ENCODE measurements around the gene PRSS3. TPM values are rescaled to one million over a fixed set of nuclear protein-coding genes. Genes with fewer than 3 reads are reported as not detected.
A peak's percentile ranks its signal among the peaks of the same experiment; 100 is the strongest.

PRSS3 gene
- total and polyA plus RNA-seq, 9 of the 15 experiments (the other 6 are each of a cell fraction or from before 2014, with no cell fraction given): 0.35 to 0.42 TPM; not detected in 7

DNA sequence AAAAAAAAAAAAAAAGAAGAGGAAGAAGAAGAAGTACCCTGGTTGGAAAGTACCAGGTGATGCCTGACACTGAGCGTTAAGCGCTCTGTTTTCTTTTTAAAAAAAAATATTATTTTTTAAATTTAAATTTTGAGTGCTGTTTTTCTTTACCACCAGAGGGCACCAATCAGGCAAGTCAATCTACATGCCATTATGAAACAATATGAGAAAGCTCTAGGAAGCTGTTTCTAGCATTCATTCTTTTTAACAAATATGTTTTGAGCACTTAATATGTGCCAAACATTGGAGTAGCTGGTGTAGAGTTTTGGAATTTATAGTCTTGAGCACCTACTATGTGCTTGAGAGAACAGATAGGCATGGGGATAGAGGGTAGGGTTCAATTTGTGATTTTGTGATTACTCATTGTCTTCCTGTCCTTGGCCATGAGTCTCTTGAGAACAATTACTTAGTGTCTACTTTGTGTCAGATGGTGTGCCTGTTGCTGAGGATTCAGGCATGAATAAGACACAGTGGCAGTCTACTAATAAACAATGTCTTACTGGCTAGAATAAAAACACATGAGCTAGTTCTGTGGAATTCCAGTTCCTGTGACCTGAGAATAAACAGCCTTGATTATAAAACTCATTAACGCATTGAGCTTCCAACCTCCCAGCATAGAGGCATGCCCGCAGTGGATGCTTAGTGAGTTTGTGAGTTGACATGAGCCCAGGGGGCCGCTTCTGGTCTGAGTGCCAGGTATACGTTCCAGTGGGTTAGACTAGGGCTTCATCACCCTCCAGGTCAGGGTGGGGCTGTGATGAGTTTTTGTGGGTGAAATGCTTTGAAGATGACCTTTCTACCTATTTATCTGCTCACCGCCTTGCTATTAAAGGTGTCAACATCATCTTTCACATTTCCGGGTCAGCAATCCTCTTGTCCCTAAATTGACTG lies 18.6 kb downstream of the PRSS3 start:
- no TSS peak for BruUV-seq (replicated peaks)
- FAIRE-seq (peak; percentile 6), DNase-seq (ENCODE audit: extremely low read depth in 1 of 4, low spot score in 3 of 4) (peak; percentile 6 to 29 (median 20)), ATAC-seq (no peak)
- WGBS (ENCODE audit: insufficient coverage, low coverage, missing lambda C conversion rate): 60% methylated on average over 6 of the region's 8 CpGs
- no peak overlapping the region for H3K4me2 ChIP-seq (ENCODE audit: insufficient read depth, low read length)
- no peaks in the 10 kb centered on the region for H3K9me1 ChIP-seq (ENCODE audit: control insufficient read depth, insufficient read depth, low read length)
- peaks cover 8 to 18% of the 10 kb centered on the region in 2 experiments; a peak in 4 of 5 replicates for H3K4me1 ChIP-seq (replicated peaks in 1 of 2; ENCODE audit: control insufficient read depth in 2 of 2, insufficient read depth in 2 of 2, low read length in 2 of 2)
- no peak overlapping the region for H3K9ac ChIP-seq (ENCODE audit: insufficient read depth in 1 of 2, low read depth in 2 of 2, low read length in 2 of 2)
- ChIA-PET POLR2A (interaction anchor here (0.5 to 2.0 kb wide), 4 partner anchors 38 to 1428 kb away, joined by 3 to 7 read pairs (median 3); no protein-coding TSS in a partner anchor), CTCF (ENCODE audit: low intra/inter-chr PET ratio) (no interaction called here)
- in situ Hi-C loops (cut with MboI) (no loop called here), intact Hi-C loops (cut with micrococcal nuclease) (loop anchor here (1.0 to 10.0 kb wide), 2 partner anchors 38 to 101 kb away; no protein-coding TSS in a partner anchor)
- H3K79me2 ChIP-seq (ENCODE audit: control insufficient read depth, insufficient read depth, low read length): peaks cover 18% of the 10 kb centered on the region
- H3K27me3 ChIP-seq (ENCODE audit: control insufficient read depth in 2 of 2, insufficient read depth in 2 of 2, low read length in 2 of 2): no peaks in the 10 kb centered on the region
- peak overlapping the region; percentile 31; the same call in 1 of the 3 replicates for H3K27ac ChIP-seq (ENCODE audit: extremely low read depth, low read depth, low read length)
- H3K4me3 ChIP-seq: no peak overlapping the region
- H3K36me3 ChIP-seq (ENCODE audit: control insufficient read depth, insufficient read depth, low read length): no peaks in the 10 kb centered on the region
- no peaks in the 10 kb centered on the region for H4K20me1 ChIP-seq (replicated peaks; ENCODE audit: control insufficient read depth, insufficient read depth, low read length)
- peak overlapping the region; percentile 84 for H2AFZ ChIP-seq (ENCODE audit: low read depth, low read length)
- no peaks in the 10 kb centered on the region for H3K9me3 ChIP-seq (replicated peaks; ENCODE audit: control insufficient read depth, insufficient read depth, low read depth, low read length)
- peak; percentile 71 for TF ChIP-seq MYBL2 (IDR thresholded peaks at IDR 0.05; ENCODE audit: low read depth)
- TF ChIP-seq MYBL2 (CRISPR knock-in tag; IDR thresholded peaks at IDR 0.05; ENCODE audit: borderline replicate concordance): no peak
- TF ChIP-seq LCOR (CRISPR knock-in tag; IDR thresholded peaks at IDR 0.05): no peak
- TF ChIP-seq, protein P1, sequence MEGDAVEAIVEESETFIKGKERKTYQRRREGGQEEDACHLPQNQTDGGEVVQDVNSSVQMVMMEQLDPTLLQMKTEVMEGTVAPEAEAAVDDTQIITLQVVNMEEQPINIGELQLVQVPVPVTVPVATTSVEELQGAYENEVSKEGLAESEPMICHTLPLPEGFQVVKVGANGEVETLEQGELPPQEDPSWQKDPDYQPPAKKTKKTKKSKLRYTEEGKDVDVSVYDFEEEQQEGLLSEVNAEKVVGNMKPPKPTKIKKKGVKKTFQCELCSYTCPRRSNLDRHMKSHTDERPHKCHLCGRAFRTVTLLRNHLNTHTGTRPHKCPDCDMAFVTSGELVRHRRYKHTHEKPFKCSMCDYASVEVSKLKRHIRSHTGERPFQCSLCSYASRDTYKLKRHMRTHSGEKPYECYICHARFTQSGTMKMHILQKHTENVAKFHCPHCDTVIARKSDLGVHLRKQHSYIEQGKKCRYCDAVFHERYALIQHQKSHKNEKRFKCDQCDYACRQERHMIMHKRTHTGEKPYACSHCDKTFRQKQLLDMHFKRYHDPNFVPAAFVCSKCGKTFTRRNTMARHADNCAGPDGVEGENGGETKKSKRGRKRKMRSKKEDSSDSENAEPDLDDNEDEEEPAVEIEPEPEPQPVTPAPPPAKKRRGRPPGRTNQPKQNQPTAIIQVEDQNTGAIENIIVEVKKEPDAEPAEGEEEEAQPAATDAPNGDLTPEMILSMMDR (IDR thresholded peaks at IDR 0.05 in 2 of 3, conservative IDR thresholded peaks at IDR 0.05 in 1 of 3; ENCODE audit: insufficient read depth in 2 of 3, low read depth in 1 of 3, low read length in 3 of 3): peak in 2 of 3 experiments; percentile 42 to 64; a peak in 3 of 6 replicates
- TF ChIP-seq DPF2 (IDR thresholded peaks at IDR 0.05): 0 out of 2 replicates have a peak, but pooled peaks have one; percentile 22
- TF ChIP-seq, protein P2, sequence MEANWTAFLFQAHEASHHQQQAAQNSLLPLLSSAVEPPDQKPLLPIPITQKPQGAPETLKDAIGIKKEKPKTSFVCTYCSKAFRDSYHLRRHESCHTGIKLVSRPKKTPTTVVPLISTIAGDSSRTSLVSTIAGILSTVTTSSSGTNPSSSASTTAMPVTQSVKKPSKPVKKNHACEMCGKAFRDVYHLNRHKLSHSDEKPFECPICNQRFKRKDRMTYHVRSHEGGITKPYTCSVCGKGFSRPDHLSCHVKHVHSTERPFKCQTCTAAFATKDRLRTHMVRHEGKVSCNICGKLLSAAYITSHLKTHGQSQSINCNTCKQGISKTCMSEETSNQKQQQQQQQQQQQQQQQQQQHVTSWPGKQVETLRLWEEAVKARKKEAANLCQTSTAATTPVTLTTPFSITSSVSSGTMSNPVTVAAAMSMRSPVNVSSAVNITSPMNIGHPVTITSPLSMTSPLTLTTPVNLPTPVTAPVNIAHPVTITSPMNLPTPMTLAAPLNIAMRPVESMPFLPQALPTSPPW (CRISPR knock-in tag; IDR thresholded peaks at IDR 0.05): no peak
- TF ChIP-seq ZFP30 (CRISPR knock-in tag; IDR thresholded peaks at IDR 0.05; ENCODE audit: borderline replicate concordance): no peak
- no peak for TF ChIP-seq SRSF3 (IDR thresholded peaks at IDR 0.05; ENCODE audit: insufficient read depth, low read length)
- TF ChIP-seq MED1 (CRISPR knock-in tag; IDR thresholded peaks at IDR 0.05; ENCODE audit: borderline replicate concordance): no peak
- TF ChIP-seq ZNF24 (IDR thresholded peaks at IDR 0.05): 0 out of 2 replicates have a peak, but pooled peaks have one; percentile 18
- no peak for TF ChIP-seq HDAC3 (IDR thresholded peaks at IDR 0.05; ENCODE audit: borderline replicate concordance, partially characterized antibody)
